CD4-positive, alpha-beta memory T cell (primary cell): Measurements from ENCODE around the gene JARID2. TPM values are rescaled to one million over a fixed set of nuclear protein-coding genes. Genes with fewer than 3 reads are reported as not detected.

Experiments
- CTCF ChIA-PET: fragments of 350-600 bp; sonication (Branson Sonifier 250); formaldehyde crosslinking; loops from one replicate; lab custom pipeline; 2021; ENCODE audit warnings: inconsistent platforms; ENCODE audit not compliant: partially characterized antibody; lab: Charles Lee
- POLR2A ChIA-PET: fragments of 350-600 bp; sonication (Branson Sonifier 250); formaldehyde crosslinking; loops from one replicate; lab custom pipeline; 2021; ENCODE audit not compliant: partially characterized antibody; lab: Charles Lee
- DNase-seq, 5 donors: peaks; one replicate each; pipeline versions ENCODE4 v3.0.0 to v3.0.0-alpha.2; 2020 to 2022; ENCODE audit warnings: mixed read lengths in 1 of 5
- H3K27ac ChIP-seq: one replicate; pipeline ENCODE4 v1.7.0; 2013; ENCODE audit warnings: low read depth, low read length
- H3K27me3 ChIP-seq: 2 replicates; pipeline ENCODE4 v1.7.0; 2013; ENCODE audit warnings: mild to moderate bottlenecking, low read length, moderate library complexity; ENCODE audit not compliant: insufficient read depth
- H3K36me3 ChIP-seq: 2 replicates; pipeline ENCODE4 v1.7.0; 2013; ENCODE audit warnings: mild to moderate bottlenecking, low read length, moderate library complexity; ENCODE audit not compliant: insufficient read depth
- H3K4me1 ChIP-seq: 2 replicates; pipeline ENCODE4 v1.7.0; 2013; ENCODE audit warnings: mild to moderate bottlenecking, low read length, moderate library complexity; ENCODE audit not compliant: insufficient read depth
- H3K4me3 ChIP-seq, 2 donors: one replicate each; pipeline ENCODE4 v1.7.0; 2013; ENCODE audit warnings: low read length in 2 of 2, mild to moderate bottlenecking in 1 of 2
- H3K9me3 ChIP-seq, 2 donors: one replicate each; pipeline ENCODE4 v1.7.0; 2013; ENCODE audit warnings: low read length in 2 of 2, control low read depth in 1 of 2; ENCODE audit not compliant: control insufficient read depth in 1 of 2
- H3K27ac Mint-ChIP-seq, 7 donors: one replicate each; pipeline ENCODE4 v1.8.0; 2020 to 2021; ENCODE audit warnings: mixed read lengths in 7 of 7, mild to moderate bottlenecking in 6 of 7, inconsistent platforms in 3 of 7, moderate library complexity in 3 of 7
- H3K27me3 Mint-ChIP-seq, 2 donors: one replicate each; pipeline ENCODE4 v1.8.0; 2020 to 2021; ENCODE audit warnings: mixed read lengths in 2 of 2
- H3K36me3 Mint-ChIP-seq, 2 donors: one replicate each; pipeline ENCODE4 v1.8.0; 2020 to 2021; ENCODE audit warnings: mixed read lengths in 2 of 2, inconsistent platforms in 1 of 2, mild to moderate bottlenecking in 1 of 2
- H3K4me1 Mint-ChIP-seq, 4 donors: one replicate each; pipeline ENCODE4 v1.8.0; 2020 to 2021; ENCODE audit warnings: mixed read lengths in 4 of 4, mild to moderate bottlenecking in 1 of 4
- H3K4me3 Mint-ChIP-seq, 8 donors: one replicate each; pipeline ENCODE4 v1.8.0; 2020 to 2021; ENCODE audit warnings: mixed read lengths in 8 of 8, mild to moderate bottlenecking in 7 of 8, moderate library complexity in 6 of 8, inconsistent platforms in 3 of 8
- H3K9me3 Mint-ChIP-seq, 8 donors: one replicate each; pipeline ENCODE4 v1.8.0; 2020 to 2021; ENCODE audit warnings: mixed read lengths in 8 of 8, mild to moderate bottlenecking in 5 of 8, inconsistent platforms in 3 of 8, moderate library complexity in 1 of 8
- intact Hi-C: fragments of 100-400 bp; cut with micrococcal nuclease; formaldehyde crosslinking; loops from one replicate; pipeline ENCODE4 v1.15.1; 2023
- polyA plus RNA-seq, 2 donors: library from polyadenylated mRNA; unstranded; fragments of 300-500 nt; fragmentation: Illumina TruSeq; gene quantifications; one replicate each; pipeline ENCODE4 v1.2.3, GENCODE V29; 2021
- total RNA-seq, 2 experiments: library from RNA; stranded (reverse); gene quantifications; one replicate each; pipeline ENCODE4 v1.2.3, GENCODE V29; 2021

The JARID2 gene
- total and polyA plus RNA-seq, 4 experiments from 2014 or later, result 2.4 to 21.6 (median 16.0) TPM

GRCh38 chr6:15491986-15492269, 246.1 kb downstream of the JARID2 start:
- intact Hi-C loops, result loop anchor here (1.0 to 5.0 kb wide), 4 partner anchors 715 to 1363 kb away; no protein-coding TSS in a partner anchor
- H3K4me1 Mint-ChIP-seq, result peaks cover 22 to 32% (median 23%) of the 10 kb centered on the region in 4 donors
- no peaks in the 10 kb centered on the region for H3K27me3 Mint-ChIP-seq
- H3K9me3 Mint-ChIP-seq, result peaks cover 0 to 2% (median 0%) of the 10 kb centered on the region in 8 donors
- ChIA-PET CTCF (interaction anchor here (0.6 to 1.5 kb wide), 2 partner anchors 1280 to 1363 kb away, joined by 3 to 6 read pairs; no protein-coding TSS in a partner anchor), POLR2A (no interaction called here)
- Histone ChIP-seq H3K27ac (no peak overlapping the region), H3K36me3 (peaks cover 12% of the 10 kb centered on the region), H3K4me3 (no peak overlapping the region), H3K27me3 (no peaks in the 10 kb centered on the region), H3K9me3 (no peaks in the 10 kb centered on the region), H3K4me1 (peaks cover 7% of the 10 kb centered on the region)
- H3K4me3 Mint-ChIP-seq, result no peak overlapping the region
- peak overlapping the region in 1 of 7 donors; percentile 30 for H3K27ac Mint-ChIP-seq
- H3K36me3 Mint-ChIP-seq, result peaks cover 17 to 37% of the 10 kb centered on the region in 2 donors
- no peak for DNase-seq

GRCh38 chr6:15493437-15494168, 247.7 kb downstream of the JARID2 start:
- Histone ChIP-seq H3K4me3 (no peak overlapping the region), H3K27me3 (no peaks in the 10 kb centered on the region), H3K36me3 (peaks cover 20% of the 10 kb centered on the region), H3K4me1 (peaks cover 7% of the 10 kb centered on the region), H3K9me3 (no peaks in the 10 kb centered on the region), H3K27ac (no peak overlapping the region)
- Mint-ChIP-seq H3K4me1 (peaks cover 21 to 32% (median 23%) of the 10 kb centered on the region in 4 donors), H3K4me3 (no peak overlapping the region), H3K27ac (no peak overlapping the region), H3K9me3 (peaks cover 0 to 2% (median 0%) of the 10 kb centered on the region in 8 donors), H3K36me3 (peaks cover 16 to 35% of the 10 kb centered on the region in 2 donors), H3K27me3 (no peaks in the 10 kb centered on the region)
- intact Hi-C loops, result loop anchor here (5.0 kb wide), 2 partner anchors 714 to 781 kb away; no protein-coding TSS in a partner anchor
- POLR2A ChIA-PET, result no interaction called here
- no peak for DNase-seq
- CTCF ChIA-PET, result interaction anchor here (1.5 kb wide), 1 partner anchor 1364 kb away, joined by 6 read pairs; no protein-coding TSS in a partner anchor

GRCh38 chr6:15495375-15495901, 249.6 kb downstream of the JARID2 start:
- Mint-ChIP-seq H3K27ac (peak overlapping the region in 1 of 7 donors; percentile 36), H3K4me1 (peaks cover 14 to 24% (median 14%) of the 10 kb centered on the region in 4 donors), H3K27me3 (no peaks in the 10 kb centered on the region), H3K9me3 (peaks cover 0 to 2% (median 0%) of the 10 kb centered on the region in 8 donors), H3K36me3 (peaks cover 20 to 38% of the 10 kb centered on the region in 2 donors), H3K4me3 (no peak overlapping the region)
- POLR2A ChIA-PET, result no interaction called here
- DNase-seq, result no peak
- intact Hi-C loops, result no loop called here
- no peaks in the 10 kb centered on the region for H3K27me3 ChIP-seq
- no peak overlapping the region for H3K27ac ChIP-seq
- CTCF ChIA-PET, result no interaction called here
- peaks cover 32% of the 10 kb centered on the region for H3K36me3 ChIP-seq
- peaks cover 1% of the 10 kb centered on the region for H3K4me1 ChIP-seq
- no peak overlapping the region for H3K4me3 ChIP-seq
- no peaks in the 10 kb centered on the region for H3K9me3 ChIP-seq

GRCh38 chr6:15496345-15497131, 250.7 kb downstream of the JARID2 start:
- Histone ChIP-seq H3K36me3 (peaks cover 43% of the 10 kb centered on the region), H3K9me3 (no peaks in the 10 kb centered on the region), H3K4me1 (no peaks in the 10 kb centered on the region), H3K27me3 (no peaks in the 10 kb centered on the region), H3K27ac (no peak overlapping the region), H3K4me3 (no peak overlapping the region)
- DNase-seq, result no peak
- intact Hi-C loops, result no loop called here
- Mint-ChIP-seq H3K36me3 (peaks cover 28 to 44% of the 10 kb centered on the region in 2 donors), H3K27ac (no peak overlapping the region), H3K9me3 (no peaks in the 10 kb centered on the region), H3K4me1 (peaks cover 4 to 16% (median 8%) of the 10 kb centered on the region in 4 donors), H3K4me3 (no peak overlapping the region), H3K27me3 (no peaks in the 10 kb centered on the region)
- CTCF ChIA-PET, result no interaction called here
- POLR2A ChIA-PET, result no interaction called here

- H3K36me3 ChIP-seq, result peaks cover 55% of the 10 kb centered on the region
- peaks cover 0 to 13% (median 3%) of the 10 kb centered on the region in 4 donors for H3K4me1 Mint-ChIP-seq
- intact Hi-C loops, result no loop called here
- CTCF ChIA-PET, result no interaction called here
- H3K27ac Mint-ChIP-seq, result peak overlapping the region in 1 of 7 donors; percentile 36
- H3K4me3 ChIP-seq, result no peak overlapping the region
- H3K27me3 ChIP-seq, result no peaks in the 10 kb centered on the region
- no peaks in the 10 kb centered on the region for H3K27me3 Mint-ChIP-seq
- H3K36me3 Mint-ChIP-seq, result peaks cover 27 to 62% of the 10 kb centered on the region in 2 donors
- no peak overlapping the region for H3K4me3 Mint-ChIP-seq
- H3K27ac ChIP-seq, result no peak overlapping the region
- POLR2A ChIA-PET, result no interaction called here
- H3K9me3 Mint-ChIP-seq, result no peaks in the 10 kb centered on the region
- no peak for DNase-seq
- H3K9me3 ChIP-seq, result no peaks in the 10 kb centered on the region
- no peaks in the 10 kb centered on the region for H3K4me1 ChIP-seq
Measured at GRCh38 chr6:15498640-15499039, 252.8 kb downstream of the JARID2 start.

GRCh38 chr6:15499125-15499524, 253.3 kb downstream of the JARID2 start:
- no peaks in the 10 kb centered on the region for H3K27me3 Mint-ChIP-seq
- Histone ChIP-seq H3K36me3 (peaks cover 60% of the 10 kb centered on the region), H3K4me3 (no peak overlapping the region), H3K27me3 (no peaks in the 10 kb centered on the region), H3K27ac (no peak overlapping the region), H3K9me3 (no peaks in the 10 kb centered on the region), H3K4me1 (no peaks in the 10 kb centered on the region)
- intact Hi-C loops, result no loop called here
- H3K27ac Mint-ChIP-seq, result no peak overlapping the region
- no peak overlapping the region for H3K4me3 Mint-ChIP-seq
- peaks cover 0 to 9% (median 3%) of the 10 kb centered on the region in 4 donors for H3K4me1 Mint-ChIP-seq
- DNase-seq, result no peak
- H3K9me3 Mint-ChIP-seq, result no peaks in the 10 kb centered on the region
- ChIA-PET CTCF (no interaction called here), POLR2A (no interaction called here)
- H3K36me3 Mint-ChIP-seq, result peaks cover 30 to 67% of the 10 kb centered on the region in 2 donors

GRCh38 chr6:15499591-15499990, 253.7 kb downstream of the JARID2 start:
- peaks cover 64% of the 10 kb centered on the region for H3K36me3 ChIP-seq
- no peaks in the 10 kb centered on the region for H3K9me3 Mint-ChIP-seq

More at GRCh38 chr6:15499591-15499990, 253.7 kb downstream of the JARID2 start:
- Histone ChIP-seq H3K9me3 (no peaks in the 10 kb centered on the region), H3K4me1 (no peaks in the 10 kb centered on the region), H3K4me3 (no peak overlapping the region), H3K27me3 (no peaks in the 10 kb centered on the region), H3K27ac (no peak overlapping the region)
- peaks cover 34 to 72% of the 10 kb centered on the region in 2 donors for H3K36me3 Mint-ChIP-seq
- DNase-seq, result no peak
- H3K27ac Mint-ChIP-seq, result peak overlapping the region in 2 of 7 donors; percentile 37 to 59
- intact Hi-C loops, result no loop called here
- H3K4me3 Mint-ChIP-seq, result no peak overlapping the region
- H3K27me3 Mint-ChIP-seq, result no peaks in the 10 kb centered on the region
- H3K4me1 Mint-ChIP-seq, result peaks cover 0 to 8% (median 5%) of the 10 kb centered on the region in 4 donors
- ChIA-PET CTCF (no interaction called here), POLR2A (no interaction called here)
